Breast epithelium (tissue), 3 donors: ENCODE data around the gene VPS13C.

Experiments
- CTCF ChIP-seq, 3 donors: fragments of 450-650 bp; IDR thresholded peaks; one replicate each; pipeline ENCODE4 v1.5.1; 2016 to 2017; ENCODE audit warnings: antibody characterized with exemption in 3 of 3, mild to moderate bottlenecking in 3 of 3, moderate library complexity in 3 of 3
- POLR2A ChIP-seq: fragments of 450-650 bp; IDR thresholded peaks from one replicate; pipeline ENCODE4 v1.6.1; 2016; ENCODE audit warnings: antibody characterized with exemption, mild to moderate bottlenecking, moderate library complexity
- POLR2AphosphoS5 ChIP-seq, 3 donors: sonication (generic); formaldehyde crosslinking; IDR thresholded peaks; one replicate each; pipeline ENCODE4 v1.6.1; 2017; ENCODE audit warnings: antibody characterized with exemption in 3 of 3

GRCh38 chr15:61812476-61812875 lies 247.8 kb downstream of the VPS13C start:
- TF ChIP-seq CTCF (IDR thresholded peaks at IDR 0.05): no peak
- TF ChIP-seq POLR2AphosphoS5 (IDR thresholded peaks at IDR 0.05): no peak
- TF ChIP-seq POLR2A: no peak
